Transverse colon (tissue), 3 donors: ENCODE data around the gene GJC1.

ENCODE experiments used
- CTCF ChIP-seq, 5 experiments: fragments of 200-600 bp in 3 of 5; fragments of 450-650 bp in 2 of 5; sonication (generic) in 3 of 5; IDR thresholded peaks; 1 replicate in 2 of 5; 2 replicates in 3 of 5; pipeline ENCODE4 v1.5.1; 2016 to 2017; ENCODE audit warnings: antibody characterized with exemption in 5 of 5, inconsistent platforms in 3 of 5, mild to moderate bottlenecking in 2 of 5, moderate library complexity in 1 of 5
- EP300 ChIP-seq: sonication (generic); formaldehyde crosslinking; IDR thresholded peaks from one replicate; pipeline ENCODE4 v1.6.1; 2017; ENCODE audit warnings: antibody characterized with exemption, low read depth
- POLR2A ChIP-seq: fragments of 450-650 bp; IDR thresholded peaks from one replicate; pipeline ENCODE4 v1.6.1; 2016; ENCODE audit warnings: antibody characterized with exemption, mild to moderate bottlenecking, moderate library complexity

- no peak for TF ChIP-seq EP300
- TF ChIP-seq CTCF (IDR thresholded peaks at IDR 0.05), result no peak
- TF ChIP-seq POLR2A, result no peak
Measured at GRCh38 chr17:44777394-44778348, 52.4 kb downstream of the GJC1 start.
